ENCODE results near the gene DIPK1B. TPM values are rescaled to one million over a fixed set of nuclear protein-coding genes. Genes with fewer than 3 reads are reported as not detected.

The DIPK1B gene
- total RNA-seq, 1 experiment from 2014 or later = 40.4 TPM

GRCh38 chr9:136664000-136664915, 48.1 kb upstream of the DIPK1B start:
- Mint-ChIP-seq H3K27me3 (ENCODE audit: insufficient read depth, unreplicated experiment) (no peaks in the 10 kb centered on the region), H3K9me3 (ENCODE audit: unreplicated experiment) (no peaks in the 10 kb centered on the region), H3K4me3 (ENCODE audit: unreplicated experiment) (peak overlapping the region; percentile 62), H3K27ac (ENCODE audit: unreplicated experiment) (no peak overlapping the region), H3K4me1 (ENCODE audit: low read depth, unreplicated experiment) (no peaks in the 10 kb centered on the region), H3K36me3 (ENCODE audit: insufficient read depth, unreplicated experiment) (peaks cover 12% of the 10 kb centered on the region)
- Histone ChIP-seq H3K9me3 (no peaks in the 10 kb centered on the region), H3K27me3 (replicated peaks; ENCODE audit: control insufficient read depth, insufficient read depth, low read length) (no peaks in the 10 kb centered on the region), H3K4me1 (0 out of 2 replicates have a peak, but pooled peaks cover 3% of the 10 kb centered on the region), H3K36me3 (ENCODE audit: control insufficient read depth, insufficient read depth, low read length) (no peaks in the 10 kb centered on the region), H3K4me3 (ENCODE audit: low read depth, low read length) (no peak overlapping the region)
- CTCF ChIA-PET = interaction anchor here (0.6 kb wide), 1 partner anchor 324 kb away, joined by 3 read pairs; no protein-coding TSS in a partner anchor
- POLR2A ChIA-PET = no interaction called here
- intact Hi-C loops (cut with micrococcal nuclease; ENCODE audit: unreplicated experiment) = no loop called here
- no TSS peak for BruUV-seq (replicated peaks)
- TF ChIP-seq, protein P1, sequence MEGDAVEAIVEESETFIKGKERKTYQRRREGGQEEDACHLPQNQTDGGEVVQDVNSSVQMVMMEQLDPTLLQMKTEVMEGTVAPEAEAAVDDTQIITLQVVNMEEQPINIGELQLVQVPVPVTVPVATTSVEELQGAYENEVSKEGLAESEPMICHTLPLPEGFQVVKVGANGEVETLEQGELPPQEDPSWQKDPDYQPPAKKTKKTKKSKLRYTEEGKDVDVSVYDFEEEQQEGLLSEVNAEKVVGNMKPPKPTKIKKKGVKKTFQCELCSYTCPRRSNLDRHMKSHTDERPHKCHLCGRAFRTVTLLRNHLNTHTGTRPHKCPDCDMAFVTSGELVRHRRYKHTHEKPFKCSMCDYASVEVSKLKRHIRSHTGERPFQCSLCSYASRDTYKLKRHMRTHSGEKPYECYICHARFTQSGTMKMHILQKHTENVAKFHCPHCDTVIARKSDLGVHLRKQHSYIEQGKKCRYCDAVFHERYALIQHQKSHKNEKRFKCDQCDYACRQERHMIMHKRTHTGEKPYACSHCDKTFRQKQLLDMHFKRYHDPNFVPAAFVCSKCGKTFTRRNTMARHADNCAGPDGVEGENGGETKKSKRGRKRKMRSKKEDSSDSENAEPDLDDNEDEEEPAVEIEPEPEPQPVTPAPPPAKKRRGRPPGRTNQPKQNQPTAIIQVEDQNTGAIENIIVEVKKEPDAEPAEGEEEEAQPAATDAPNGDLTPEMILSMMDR (IDR thresholded peaks at IDR 0.05; ENCODE audit: insufficient read depth in 1 of 2, low read depth in 1 of 2, low read length in 1 of 2, severe bottlenecking in 1 of 2, unreplicated experiment in 1 of 2) = no peak
- DNase-seq = no peak

GRCh38 chr9:136665111-136665703, 47.2 kb upstream of the DIPK1B start:
- no peaks in the 10 kb centered on the region for H3K27me3 Mint-ChIP-seq (ENCODE audit: insufficient read depth, unreplicated experiment)
- Histone ChIP-seq H3K27me3 (replicated peaks; ENCODE audit: control insufficient read depth, insufficient read depth, low read length) (no peaks in the 10 kb centered on the region), H3K4me1 (0 out of 2 replicates have a peak, but pooled peaks cover 3% of the 10 kb centered on the region), H3K9me3 (no peaks in the 10 kb centered on the region), H3K36me3 (ENCODE audit: control insufficient read depth, insufficient read depth, low read length) (no peaks in the 10 kb centered on the region), H3K4me3 (ENCODE audit: low read depth, low read length) (peak overlapping the region; percentile 35)
- peak overlapping the region; percentile 62 for H3K4me3 Mint-ChIP-seq (ENCODE audit: unreplicated experiment)
- no peaks in the 10 kb centered on the region for H3K4me1 Mint-ChIP-seq (ENCODE audit: low read depth, unreplicated experiment)
- intact Hi-C loops (cut with micrococcal nuclease; ENCODE audit: unreplicated experiment) = no loop called here
- DNase-seq = peak in 1 of 2 experiments; percentile 56
- no peaks in the 10 kb centered on the region for H3K9me3 Mint-ChIP-seq (ENCODE audit: unreplicated experiment)
- ChIA-PET CTCF (no interaction called here), POLR2A (no interaction called here)
- peak overlapping the region; percentile 10 for H3K27ac Mint-ChIP-seq (ENCODE audit: unreplicated experiment)
- no TSS peak for BruUV-seq (replicated peaks)
- H3K36me3 Mint-ChIP-seq (ENCODE audit: insufficient read depth, unreplicated experiment) = peaks cover 18% of the 10 kb centered on the region
- TF ChIP-seq, protein P1 (IDR thresholded peaks at IDR 0.05; ENCODE audit: insufficient read depth in 1 of 2, low read depth in 1 of 2, low read length in 1 of 2, severe bottlenecking in 1 of 2, unreplicated experiment in 1 of 2) = peak; percentile 5 to 16

DNA sequence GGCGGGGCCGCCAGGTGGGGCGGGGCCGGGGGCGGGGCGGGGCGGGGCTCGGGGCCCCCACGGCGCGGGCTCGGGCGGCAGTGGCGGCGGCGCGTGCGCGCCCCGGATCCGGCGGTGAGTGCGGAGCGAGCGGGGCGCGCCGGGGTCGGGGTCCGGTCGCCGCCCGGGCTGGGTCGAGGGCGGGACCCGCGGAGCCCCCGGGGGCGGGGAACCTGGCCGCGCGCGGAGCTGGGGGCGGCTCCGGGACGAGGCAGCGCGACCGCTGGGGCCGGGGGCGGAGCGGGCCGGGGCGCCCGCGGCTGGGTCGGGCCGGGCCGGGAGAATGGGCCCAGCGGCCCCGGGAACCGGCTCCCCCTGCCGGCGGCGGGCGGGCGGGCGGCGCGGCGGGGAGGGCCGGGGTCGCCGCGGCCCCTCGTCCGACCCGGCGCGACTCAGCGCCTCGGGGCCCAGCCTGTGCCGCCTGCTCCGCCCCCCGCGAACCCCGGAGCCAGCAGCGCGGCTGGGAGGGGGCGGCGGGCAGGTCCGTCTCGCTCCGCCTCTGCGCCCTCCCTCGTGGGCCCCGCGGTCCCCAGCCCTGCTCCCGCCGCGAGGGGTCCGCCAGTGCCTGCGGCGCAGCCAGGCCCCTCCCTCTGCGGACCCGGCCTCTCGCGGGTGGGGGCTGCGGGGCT, 46.5 kb upstream of the DIPK1B start:
- no TSS peak for BruUV-seq (replicated peaks)
- intact Hi-C loops (cut with micrococcal nuclease; ENCODE audit: unreplicated experiment) = no loop called here
- H3K27me3 ChIP-seq (replicated peaks; ENCODE audit: control insufficient read depth, insufficient read depth, low read length) = no peaks in the 10 kb centered on the region
- Mint-ChIP-seq H3K4me1 (ENCODE audit: low read depth, unreplicated experiment) (no peaks in the 10 kb centered on the region), H3K27ac (ENCODE audit: unreplicated experiment) (no peak overlapping the region), H3K4me3 (ENCODE audit: unreplicated experiment) (peak overlapping the region; percentile 62), H3K9me3 (ENCODE audit: unreplicated experiment) (no peaks in the 10 kb centered on the region), H3K36me3 (ENCODE audit: insufficient read depth, unreplicated experiment) (peaks cover 18% of the 10 kb centered on the region), H3K27me3 (ENCODE audit: insufficient read depth, unreplicated experiment) (no peaks in the 10 kb centered on the region)
- ChIA-PET POLR2A (no interaction called here), CTCF (no interaction called here)
- H3K4me1 ChIP-seq = 0 out of 2 replicates have a peak, but pooled peaks cover 3% of the 10 kb centered on the region
- H3K4me3 ChIP-seq (ENCODE audit: low read depth, low read length) = peak overlapping the region; percentile 40
- DNase-seq = peak in 1 of 2 experiments; percentile 62
- H3K36me3 ChIP-seq (ENCODE audit: control insufficient read depth, insufficient read depth, low read length) = no peaks in the 10 kb centered on the region
- no peaks in the 10 kb centered on the region for H3K9me3 ChIP-seq
- TF ChIP-seq, protein P1 (IDR thresholded peaks at IDR 0.05; ENCODE audit: insufficient read depth in 1 of 2, low read depth in 1 of 2, low read length in 1 of 2, severe bottlenecking in 1 of 2, unreplicated experiment in 1 of 2) = no peak
